Measurements from ENCODE around the gene SYNDIG1. TPM values are rescaled to one million over a fixed set of nuclear protein-coding genes. Genes with fewer than 3 reads are reported as not detected.

The SYNDIG1 gene
- total RNA-seq, 2 experiments from 2014 or later, result not detected

DNA sequence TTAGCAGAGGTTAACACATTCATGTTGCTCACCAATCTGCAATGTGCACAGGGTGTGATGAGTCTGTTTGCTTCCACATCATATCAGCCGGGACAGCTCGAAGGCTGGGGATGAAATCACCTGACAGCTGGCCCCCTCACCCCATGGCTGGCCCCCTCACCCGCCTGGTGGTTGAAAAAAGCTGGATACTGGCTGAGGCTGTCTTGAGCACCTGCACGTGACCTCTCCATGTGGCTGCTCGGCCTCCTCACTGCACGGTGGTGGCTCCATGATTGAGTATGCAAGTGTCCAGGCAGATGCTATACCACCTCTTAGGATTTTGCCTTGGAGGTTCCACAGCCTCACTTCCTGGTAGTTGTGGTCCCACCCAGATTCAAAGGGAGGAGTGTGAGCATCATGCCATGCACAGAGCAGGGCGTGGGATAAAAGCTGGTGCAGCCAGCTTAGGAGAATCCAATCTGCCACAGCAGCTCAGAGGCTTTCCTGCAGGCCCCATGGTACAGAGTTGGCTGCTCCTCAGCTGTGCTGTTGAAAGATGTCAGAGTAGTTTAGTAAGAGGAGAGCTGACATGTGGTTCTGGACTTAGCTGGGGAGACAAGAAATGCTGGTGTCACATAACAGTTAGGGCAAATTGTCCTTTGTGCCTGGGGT is 29.6 kb upstream of the SYNDIG1 start:
- ATAC-seq (no peak), DNase-seq (no peak)
- Mint-ChIP-seq H3K4me1 (no peaks in the 10 kb centered on the region), H3K36me3 (no peaks in the 10 kb centered on the region), H3K4me3 (no peak overlapping the region), H3K9me3 (ENCODE audit: low read depth) (no peaks in the 10 kb centered on the region), H3K27me3 (no peaks in the 10 kb centered on the region), H3K27ac (no peak overlapping the region)
- CTCF ChIA-PET, result no interaction called here

DNA sequence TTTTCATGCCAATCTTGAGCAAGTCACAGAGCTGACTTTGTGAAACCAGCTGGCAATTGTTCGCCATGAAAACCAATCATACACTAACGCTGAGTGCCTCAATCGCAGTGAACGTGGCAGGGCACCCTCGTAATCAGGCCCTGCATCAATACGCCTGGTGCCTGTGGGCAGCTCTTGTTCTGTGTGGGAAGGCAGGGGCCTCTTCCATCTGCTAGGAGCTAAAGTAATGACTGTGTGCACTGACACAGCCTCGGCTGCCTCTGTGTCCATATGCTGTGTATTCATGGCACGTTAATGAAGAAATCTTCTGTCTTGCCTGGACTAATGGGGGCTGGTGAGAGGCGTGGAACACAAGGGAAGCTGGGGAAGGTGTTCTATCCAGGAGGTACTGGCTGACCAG is 27.8 kb upstream of the SYNDIG1 start:
- H3K4me1 Mint-ChIP-seq, result no peaks in the 10 kb centered on the region
- no peaks in the 10 kb centered on the region for H3K27me3 Mint-ChIP-seq
- no peak overlapping the region for H3K4me3 Mint-ChIP-seq
- no peaks in the 10 kb centered on the region for H3K36me3 Mint-ChIP-seq
- CTCF ChIA-PET, result no interaction called here
- no peak for ATAC-seq
- no peak for DNase-seq
- H3K27ac Mint-ChIP-seq, result no peak overlapping the region
- H3K9me3 Mint-ChIP-seq (ENCODE audit: low read depth), result no peaks in the 10 kb centered on the region

DNA sequence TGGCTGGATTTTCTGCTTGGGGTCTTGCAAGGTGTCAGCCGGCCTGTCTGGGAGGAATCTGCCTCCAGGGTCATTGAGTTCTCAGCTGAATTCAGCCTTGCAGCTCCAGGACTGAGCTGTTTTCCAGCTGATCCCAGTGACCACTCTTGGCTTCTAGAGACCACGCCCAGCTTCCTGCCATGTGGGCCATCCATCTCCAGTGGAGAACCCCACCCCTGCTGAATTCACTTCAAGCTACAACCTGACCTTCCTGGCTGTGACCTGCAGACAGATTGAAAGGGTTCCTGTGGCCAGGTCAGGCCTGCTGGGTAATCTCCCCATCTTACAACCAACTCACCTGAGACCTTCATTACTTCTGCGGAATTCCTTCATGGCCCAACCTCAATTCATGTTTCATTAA is 26.5 kb upstream of the SYNDIG1 start:
- DNase-seq (no peak), ATAC-seq (no peak)
- H3K27me3 Mint-ChIP-seq, result no peaks in the 10 kb centered on the region
- H3K4me1 Mint-ChIP-seq, result no peaks in the 10 kb centered on the region
- no peaks in the 10 kb centered on the region for H3K36me3 Mint-ChIP-seq
- H3K4me3 Mint-ChIP-seq, result no peak overlapping the region
- CTCF ChIA-PET, result no interaction called here
- no peak overlapping the region for H3K27ac Mint-ChIP-seq
- H3K9me3 Mint-ChIP-seq (ENCODE audit: low read depth), result no peaks in the 10 kb centered on the region

DNA sequence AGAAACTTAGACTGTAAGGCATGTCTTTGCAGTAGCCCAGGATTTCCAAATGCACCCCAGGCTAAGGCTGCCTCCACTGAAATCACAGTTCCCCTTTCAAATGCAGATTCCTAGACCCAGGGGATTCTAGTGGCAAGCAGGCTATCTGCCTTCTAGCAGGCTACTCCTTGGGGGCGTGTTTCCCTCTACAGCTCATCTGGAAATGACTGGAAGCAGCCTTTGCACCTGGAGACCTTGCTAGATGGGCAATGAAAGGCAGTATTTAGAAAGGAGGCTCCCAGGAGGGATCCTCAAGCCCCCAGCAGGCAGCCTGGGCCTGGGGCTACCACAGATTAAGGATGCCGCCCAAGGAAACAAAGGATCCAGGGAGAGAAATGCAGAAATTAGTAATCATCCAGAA is 26.0 kb upstream of the SYNDIG1 start:
- H3K36me3 Mint-ChIP-seq, result no peaks in the 10 kb centered on the region
- no peak overlapping the region for H3K4me3 Mint-ChIP-seq
- H3K27me3 Mint-ChIP-seq, result no peaks in the 10 kb centered on the region
- ATAC-seq (no peak), DNase-seq (peak; percentile 31)
- H3K9me3 Mint-ChIP-seq (ENCODE audit: low read depth), result no peaks in the 10 kb centered on the region
- no peak overlapping the region for H3K27ac Mint-ChIP-seq
- no peaks in the 10 kb centered on the region for H3K4me1 Mint-ChIP-seq
- CTCF ChIA-PET, result no interaction called here

DNA sequence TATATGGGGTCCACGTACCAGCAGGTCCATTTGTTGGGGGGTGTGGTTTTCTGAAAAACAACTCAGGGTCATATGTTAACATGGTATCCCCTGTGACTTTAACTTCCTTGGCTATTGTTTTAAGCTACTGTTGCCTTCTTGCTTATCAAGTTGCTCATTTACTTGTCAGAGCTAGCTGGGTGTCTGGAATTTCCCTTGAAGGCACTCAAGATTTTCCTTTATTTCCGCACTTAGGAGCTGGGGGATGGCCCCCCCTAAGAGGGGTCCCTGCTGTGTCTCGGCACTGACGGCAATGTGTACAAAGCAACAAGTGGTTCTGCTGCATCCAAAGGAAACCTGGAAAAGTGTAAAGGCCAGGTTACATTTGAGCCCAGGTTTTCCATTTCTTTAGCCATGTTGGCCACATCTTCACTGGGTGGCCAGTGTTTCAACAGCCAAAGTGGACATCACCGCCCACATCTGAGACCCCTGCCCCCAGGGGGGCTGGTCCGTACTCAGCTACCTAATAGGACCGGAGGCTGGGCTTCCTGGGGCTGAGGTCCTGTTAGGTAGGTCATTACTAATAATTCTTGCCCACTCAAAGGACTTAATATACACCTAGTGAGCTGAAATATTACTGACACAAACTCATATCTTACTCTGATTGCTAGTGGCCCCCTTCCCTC is 24.8 kb upstream of the SYNDIG1 start:
- no peaks in the 10 kb centered on the region for H3K4me1 Mint-ChIP-seq

DNA sequence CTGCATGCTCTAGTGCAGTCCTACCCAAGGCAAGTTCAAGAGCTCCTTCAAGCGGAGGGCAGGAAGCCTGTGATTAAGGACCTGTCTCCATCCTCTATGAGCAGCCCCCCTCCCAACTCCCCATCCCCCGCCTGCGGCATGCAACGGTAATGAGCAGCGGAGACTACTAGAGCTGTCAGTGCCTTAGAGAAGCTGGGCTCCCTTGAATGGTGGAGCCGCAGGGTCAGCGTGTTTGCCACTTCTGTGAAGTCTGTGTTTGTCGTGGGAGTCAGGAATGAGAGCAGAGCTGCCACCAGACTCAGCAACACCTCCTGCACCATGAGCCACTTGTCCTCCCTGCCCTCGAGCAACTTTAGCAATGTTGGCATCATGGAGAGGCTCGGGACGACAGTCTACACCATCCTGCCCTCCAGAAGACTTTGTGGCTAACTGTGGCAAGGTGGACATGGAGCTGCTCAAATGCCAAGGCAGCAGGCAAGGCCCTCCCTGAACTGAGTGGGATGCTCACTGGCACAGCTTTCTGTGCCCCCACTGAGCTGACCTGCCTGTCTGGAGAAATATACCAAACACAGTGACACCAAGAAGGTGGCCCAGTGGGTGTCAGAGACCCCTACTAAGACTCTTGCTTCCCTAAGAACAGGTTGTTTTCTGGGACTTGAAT is 23.8 kb upstream of the SYNDIG1 start:
- H3K4me3 Mint-ChIP-seq, result no peak overlapping the region
- no peak for DNase-seq
- no peak for ATAC-seq
- no peaks in the 10 kb centered on the region for H3K27me3 Mint-ChIP-seq
- CTCF ChIA-PET, result no interaction called here
- no peak overlapping the region for H3K27ac Mint-ChIP-seq
- no peaks in the 10 kb centered on the region for H3K9me3 Mint-ChIP-seq (ENCODE audit: low read depth)
- H3K4me1 Mint-ChIP-seq, result no peaks in the 10 kb centered on the region
- no peaks in the 10 kb centered on the region for H3K36me3 Mint-ChIP-seq

More for the DNA sequence above, 24.8 kb upstream of the SYNDIG1 start:
- no peak overlapping the region for H3K4me3 Mint-ChIP-seq
- CTCF ChIA-PET, result no interaction called here
- no peak for DNase-seq
- ATAC-seq, result no peak
- no peak overlapping the region for H3K27ac Mint-ChIP-seq
- H3K36me3 Mint-ChIP-seq, result no peaks in the 10 kb centered on the region
- no peaks in the 10 kb centered on the region for H3K9me3 Mint-ChIP-seq (ENCODE audit: low read depth)
- no peaks in the 10 kb centered on the region for H3K27me3 Mint-ChIP-seq

DNA sequence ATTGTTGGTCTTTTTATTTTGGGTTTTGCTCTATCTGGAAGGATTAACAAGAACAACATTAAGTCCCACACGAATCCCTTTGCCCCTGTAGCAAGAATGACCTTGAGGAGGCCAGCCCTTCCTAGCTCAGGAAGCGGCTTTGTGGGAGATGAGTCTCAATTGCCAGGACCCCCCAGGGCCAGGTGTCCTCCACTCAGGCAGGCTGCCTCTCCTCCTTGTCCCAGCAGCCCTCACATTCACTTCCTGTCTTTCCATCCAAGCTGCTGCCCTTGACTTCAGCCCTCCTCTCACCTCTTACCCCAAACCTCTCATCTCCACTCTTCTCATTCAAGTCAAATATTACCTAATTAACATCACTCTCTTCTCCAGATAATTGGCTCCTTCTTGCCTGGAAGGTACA is 22.6 kb upstream of the SYNDIG1 start:
- CTCF ChIA-PET, result no interaction called here
- DNase-seq (peak; percentile 2), ATAC-seq (no peak)
- Mint-ChIP-seq H3K27ac (no peak overlapping the region), H3K36me3 (no peaks in the 10 kb centered on the region), H3K27me3 (no peaks in the 10 kb centered on the region), H3K9me3 (ENCODE audit: low read depth) (no peaks in the 10 kb centered on the region), H3K4me3 (no peak overlapping the region), H3K4me1 (no peaks in the 10 kb centered on the region)

DNA sequence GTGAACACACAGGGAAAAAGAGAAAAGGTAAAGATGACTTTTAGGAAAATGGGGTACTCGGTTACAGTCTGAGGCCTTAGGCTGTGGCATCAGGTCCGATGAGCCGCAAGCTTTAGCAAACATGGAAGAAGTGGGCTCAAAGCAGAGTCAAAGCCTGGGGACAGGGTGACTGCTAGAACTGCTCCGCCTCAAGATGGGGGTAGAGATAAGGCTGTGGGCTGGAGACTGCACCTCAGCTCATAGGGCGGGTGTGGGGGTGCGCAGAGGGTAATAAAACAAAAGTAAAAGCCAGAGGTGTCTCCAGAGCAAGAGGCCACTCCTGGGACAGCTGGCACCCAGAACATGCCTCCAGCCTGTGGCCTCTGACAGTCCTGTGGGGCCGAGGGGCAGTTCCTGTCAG is 21.3 kb upstream of the SYNDIG1 start:
- H3K27ac Mint-ChIP-seq, result no peak overlapping the region
- no peaks in the 10 kb centered on the region for H3K36me3 Mint-ChIP-seq
- H3K27me3 Mint-ChIP-seq, result no peaks in the 10 kb centered on the region
- DNase-seq (peak; percentile 28), ATAC-seq (no peak)
- no peaks in the 10 kb centered on the region for H3K9me3 Mint-ChIP-seq (ENCODE audit: low read depth)
- CTCF ChIA-PET, result no interaction called here
- no peak overlapping the region for H3K4me3 Mint-ChIP-seq
- no peaks in the 10 kb centered on the region for H3K4me1 Mint-ChIP-seq

DNA sequence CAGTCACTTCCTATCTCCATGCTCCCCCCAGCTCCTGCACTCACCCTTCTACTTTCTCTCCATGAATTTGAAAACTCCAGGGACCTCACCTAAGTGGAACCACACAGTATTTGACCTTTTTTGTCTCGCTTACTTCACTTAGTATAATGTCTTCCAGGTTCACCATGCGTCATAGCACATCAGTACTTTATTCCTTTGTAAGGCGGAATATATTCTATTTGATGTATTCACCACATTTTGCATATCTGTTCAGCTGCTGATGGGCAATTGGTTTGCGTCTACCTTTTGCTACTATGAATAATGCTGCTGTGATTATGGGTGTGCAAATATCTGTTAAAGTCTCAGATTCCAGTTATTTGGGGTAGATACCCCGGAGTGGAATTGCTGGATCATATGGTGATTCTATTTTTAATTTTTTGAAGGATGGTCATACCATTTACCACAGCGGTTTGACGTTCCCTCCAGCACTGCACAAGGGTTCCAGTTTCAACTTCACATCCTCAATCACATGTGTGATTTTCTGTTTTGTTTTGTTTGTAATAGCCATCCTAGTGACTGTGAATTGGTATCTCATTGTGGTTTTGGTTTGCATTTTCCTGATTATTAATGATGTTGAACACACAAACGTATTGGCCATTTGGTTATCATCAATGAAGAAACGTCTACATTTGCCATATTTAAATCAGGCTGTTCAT is 20.3 kb upstream of the SYNDIG1 start:
- Mint-ChIP-seq H3K36me3 (no peaks in the 10 kb centered on the region), H3K27me3 (no peaks in the 10 kb centered on the region), H3K4me1 (peaks cover 5% of the 10 kb centered on the region), H3K9me3 (ENCODE audit: low read depth) (no peaks in the 10 kb centered on the region), H3K27ac (no peak overlapping the region), H3K4me3 (no peak overlapping the region)
- peak; percentile 26 for DNase-seq
- no peak for ATAC-seq
- CTCF ChIA-PET, result no interaction called here

DNA sequence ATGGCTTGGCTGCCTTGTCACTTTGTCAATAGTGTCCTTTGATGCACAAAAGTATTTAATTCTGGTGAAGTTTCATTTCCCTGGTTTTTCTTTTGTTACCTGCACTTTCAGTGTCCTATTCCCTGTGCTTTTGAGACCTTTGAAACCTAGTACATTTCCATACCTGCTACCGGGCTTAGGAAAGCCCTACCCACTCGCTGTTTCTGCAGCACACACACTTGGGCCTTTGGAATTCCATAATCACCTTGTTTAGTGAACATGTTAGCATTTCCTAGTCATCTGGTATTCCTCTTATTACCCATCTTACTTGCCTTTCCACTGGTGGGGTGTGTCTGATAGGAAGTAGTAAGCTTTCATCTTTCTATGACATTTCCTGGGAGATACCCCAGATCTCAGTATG is 19.3 kb upstream of the SYNDIG1 start:
- no peaks in the 10 kb centered on the region for H3K27me3 Mint-ChIP-seq
- ATAC-seq (no peak), DNase-seq (no peak)
- H3K4me1 Mint-ChIP-seq, result peaks cover 5% of the 10 kb centered on the region
- no peak overlapping the region for H3K4me3 Mint-ChIP-seq
- H3K36me3 Mint-ChIP-seq, result no peaks in the 10 kb centered on the region
- H3K9me3 Mint-ChIP-seq (ENCODE audit: low read depth), result no peaks in the 10 kb centered on the region
- no peak overlapping the region for H3K27ac Mint-ChIP-seq
- CTCF ChIA-PET, result no interaction called here

DNA sequence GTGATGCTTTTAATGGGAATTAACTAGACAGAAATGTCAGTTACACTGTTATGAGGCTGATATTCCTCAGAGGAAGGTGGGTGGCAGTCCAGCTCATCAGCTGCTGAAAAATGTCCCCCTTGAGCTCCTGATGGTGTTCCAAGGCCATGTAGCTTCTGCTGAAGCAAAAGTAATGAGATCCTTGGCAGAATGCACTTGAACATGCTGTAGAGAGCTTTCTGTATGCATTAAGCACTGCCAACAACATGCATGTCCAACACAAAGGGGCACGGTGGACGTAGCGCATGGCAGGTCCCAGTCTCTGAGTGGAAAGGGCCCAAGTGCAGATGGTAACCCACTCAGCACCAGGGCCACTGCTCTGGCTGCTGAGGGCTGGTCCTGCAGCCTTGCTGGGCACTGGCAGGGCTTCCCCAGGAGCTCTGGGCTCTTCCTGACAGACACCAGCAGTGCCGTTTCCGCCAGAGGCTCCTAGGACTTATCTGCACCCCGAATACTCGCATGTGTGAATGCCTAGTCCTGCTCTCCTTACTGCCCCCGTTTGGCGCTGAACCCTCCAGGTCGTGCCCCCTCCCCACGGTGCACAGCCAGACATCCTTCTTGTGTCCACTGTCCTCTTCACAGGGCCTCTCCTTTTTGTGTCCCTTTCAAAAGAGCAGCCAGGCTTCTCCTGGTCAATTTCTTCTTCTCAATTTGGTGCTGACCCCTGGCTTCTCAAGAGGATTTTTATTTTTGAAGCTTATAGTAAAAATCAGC is 18.6 kb upstream of the SYNDIG1 start:
- peak; percentile 28 for DNase-seq
- peaks cover under 1% of the 10 kb centered on the region for H3K27me3 Mint-ChIP-seq
- no peak overlapping the region for H3K4me3 Mint-ChIP-seq
- no peaks in the 10 kb centered on the region for H3K9me3 Mint-ChIP-seq (ENCODE audit: low read depth)
- peaks cover 5% of the 10 kb centered on the region for H3K4me1 Mint-ChIP-seq
- CTCF ChIA-PET, result no interaction called here
- H3K27ac Mint-ChIP-seq, result no peak overlapping the region
- no peaks in the 10 kb centered on the region for H3K36me3 Mint-ChIP-seq
- no peak for ATAC-seq

DNA sequence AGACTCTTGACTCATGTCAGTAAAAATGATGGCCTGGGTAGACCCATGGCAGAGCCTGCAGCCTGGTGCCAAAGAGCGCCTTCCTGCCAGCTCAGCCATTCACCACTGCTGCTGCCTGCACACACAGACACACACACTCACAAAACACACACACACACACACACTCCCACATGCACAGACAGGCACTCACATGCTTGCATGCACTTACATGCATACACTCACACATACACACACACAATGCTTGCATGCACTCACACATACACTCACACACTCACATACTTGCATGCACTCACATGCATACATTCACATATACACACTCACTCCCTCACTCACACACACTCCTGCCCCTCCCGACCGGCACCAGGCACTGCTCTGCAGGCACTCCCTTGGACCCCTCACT is 18.0 kb upstream of the SYNDIG1 start:
- Mint-ChIP-seq H3K9me3 (ENCODE audit: low read depth) (no peaks in the 10 kb centered on the region), H3K36me3 (no peaks in the 10 kb centered on the region), H3K4me3 (no peak overlapping the region), H3K4me1 (peaks cover 5% of the 10 kb centered on the region), H3K27ac (no peak overlapping the region), H3K27me3 (peaks cover 2% of the 10 kb centered on the region)
- CTCF ChIA-PET, result no interaction called here
- ATAC-seq, result no peak
- no peak for DNase-seq

DNA sequence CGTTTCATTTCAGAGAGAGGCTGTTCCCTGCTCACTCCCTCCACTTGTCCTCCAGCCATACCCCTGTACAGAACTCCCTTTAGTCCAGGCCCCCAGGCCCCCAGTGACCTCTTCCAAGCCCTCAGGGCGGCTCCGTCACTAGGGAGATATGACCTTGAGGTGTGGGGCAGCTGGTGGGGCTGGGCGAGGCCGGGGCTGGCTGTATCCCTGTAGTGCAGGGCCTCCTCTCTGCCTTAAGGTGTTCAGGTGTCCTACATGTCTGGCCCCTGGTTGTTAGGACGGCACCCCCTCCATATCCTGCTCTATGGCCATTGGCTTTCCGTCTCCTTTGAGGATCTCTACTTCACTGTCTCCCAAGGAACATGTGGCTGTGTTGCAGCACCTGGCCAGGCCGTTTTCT is 17.4 kb upstream of the SYNDIG1 start:
- ATAC-seq (no peak), DNase-seq (no peak)
- no peaks in the 10 kb centered on the region for H3K36me3 Mint-ChIP-seq
- CTCF ChIA-PET, result no interaction called here
- peaks cover 5% of the 10 kb centered on the region for H3K4me1 Mint-ChIP-seq
- no peak overlapping the region for H3K4me3 Mint-ChIP-seq
- no peak overlapping the region for H3K27ac Mint-ChIP-seq
- no peaks in the 10 kb centered on the region for H3K9me3 Mint-ChIP-seq (ENCODE audit: low read depth)
- H3K27me3 Mint-ChIP-seq, result peaks cover 2% of the 10 kb centered on the region
